GM21381 (cell line): ENCODE measurements around the gene PSAPL1.

Experiments used
- ATAC-seq: cut with Tn5 transposase; IDR thresholded peaks from one replicate; pipeline ENCODE4 v1.9.1; 2021; ENCODE audit warnings: mild to moderate bottlenecking, moderate library complexity; ENCODE audit not compliant: unreplicated experiment

PSAPL1 gene

GRCh38 chr4:7398104-7398423, 36.7 kb downstream of the PSAPL1 start:
- no peak for ATAC-seq

DNA sequence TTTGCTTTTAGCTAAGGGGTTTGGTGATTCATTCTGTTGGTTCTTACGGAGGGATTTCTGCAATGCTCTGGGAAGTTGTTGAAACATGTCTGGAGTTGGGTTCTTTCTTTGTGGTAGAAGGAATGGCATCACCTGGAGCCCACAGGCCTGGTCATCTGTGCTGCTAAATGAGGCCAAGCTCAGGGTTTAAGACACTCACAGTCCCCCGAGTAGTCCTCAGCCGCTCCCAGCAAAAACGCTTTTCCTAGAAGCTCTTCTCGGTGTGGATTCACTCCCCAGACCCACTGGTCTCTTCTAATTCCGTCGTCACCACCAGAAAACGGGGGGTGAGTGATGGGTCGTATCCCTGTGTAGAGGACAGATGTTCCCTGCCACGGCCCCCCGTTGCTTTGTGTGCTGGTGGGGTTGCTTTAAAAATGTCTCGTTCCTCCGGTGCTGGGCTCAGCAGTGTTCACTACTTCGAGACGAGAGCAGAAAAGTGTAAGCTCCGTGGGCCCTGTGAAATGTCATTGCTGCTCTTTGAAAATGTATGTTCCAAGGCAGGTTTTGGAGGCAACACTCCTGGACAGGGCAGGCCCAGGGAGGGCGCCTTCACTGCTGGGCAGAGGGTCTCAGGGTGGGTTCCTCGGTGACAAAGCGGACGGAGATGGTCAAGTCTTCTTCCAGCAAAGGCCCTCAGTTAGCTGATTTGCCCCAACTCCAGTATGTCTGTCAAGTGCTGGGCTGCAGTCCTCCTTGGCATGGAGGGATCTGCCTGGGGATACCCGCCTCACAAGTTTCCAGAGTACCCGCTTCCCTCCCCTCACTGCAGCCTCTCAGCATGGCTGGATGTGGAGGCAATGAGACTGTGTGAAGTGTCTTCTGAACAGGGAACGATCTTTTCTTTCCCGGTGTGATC, 37.3 kb downstream of the PSAPL1 start:
- ATAC-seq = no peak

GRCh38 chr4:7396186-7396910, 38.4 kb downstream of the PSAPL1 start:
- no peak for ATAC-seq

DNA sequence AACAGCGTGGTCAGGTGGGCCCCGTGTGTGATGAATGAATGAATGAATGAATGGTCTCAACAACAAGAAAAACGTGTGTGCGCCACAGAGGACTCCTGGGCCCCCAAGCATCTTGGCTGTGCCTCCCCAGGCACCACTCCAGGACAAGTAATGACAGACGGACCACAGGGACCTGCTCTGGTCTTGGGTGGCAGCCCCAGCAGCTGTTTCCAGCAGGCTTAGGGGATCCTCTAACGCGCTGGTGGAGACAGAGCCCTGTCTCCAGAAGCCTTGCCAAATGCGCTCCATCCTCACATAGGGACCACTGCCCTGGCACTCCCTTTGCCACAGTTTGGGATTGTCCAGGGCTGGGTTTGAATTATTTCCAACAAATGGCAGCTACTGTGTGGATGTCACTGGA, 39.1 kb downstream of the PSAPL1 start:
- no peak for ATAC-seq

DNA sequence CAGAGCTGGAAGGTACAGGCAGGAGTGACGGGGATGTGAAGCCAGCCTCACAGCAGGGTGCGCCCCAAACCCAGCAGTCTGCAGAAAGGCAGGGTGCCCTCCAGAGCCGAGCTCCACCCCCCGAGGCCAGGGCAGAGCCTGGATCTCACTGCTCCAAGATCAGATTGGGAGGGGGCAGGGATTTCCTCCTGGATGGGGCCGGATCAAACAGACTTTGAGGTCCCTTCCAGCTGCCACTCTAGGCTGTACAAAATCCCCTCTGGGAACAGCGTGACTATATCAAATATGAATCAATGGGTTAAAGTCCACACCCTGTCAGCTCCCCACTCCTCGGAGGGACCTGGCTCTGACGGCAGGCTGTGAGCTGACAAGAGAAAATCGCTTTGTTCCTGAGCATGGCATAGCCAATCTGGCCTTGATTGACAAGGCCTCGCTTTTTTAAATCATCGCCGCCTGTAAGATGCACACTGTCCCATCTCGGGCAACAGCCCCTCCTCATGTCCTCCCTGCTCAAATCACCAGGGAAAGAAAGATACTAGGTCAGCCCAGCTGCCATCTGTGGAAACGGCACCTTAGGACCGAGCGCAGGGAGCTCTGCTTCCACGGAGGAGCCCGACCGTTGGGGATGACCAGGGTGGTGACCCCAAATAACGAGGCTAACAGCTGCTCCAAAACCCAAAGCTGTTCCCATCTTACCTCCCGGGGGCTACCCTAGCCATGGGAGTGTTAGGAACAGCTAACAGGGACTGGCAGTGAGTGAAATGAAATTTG, 39.9 kb downstream of the PSAPL1 start:
- ATAC-seq = no peak

DNA sequence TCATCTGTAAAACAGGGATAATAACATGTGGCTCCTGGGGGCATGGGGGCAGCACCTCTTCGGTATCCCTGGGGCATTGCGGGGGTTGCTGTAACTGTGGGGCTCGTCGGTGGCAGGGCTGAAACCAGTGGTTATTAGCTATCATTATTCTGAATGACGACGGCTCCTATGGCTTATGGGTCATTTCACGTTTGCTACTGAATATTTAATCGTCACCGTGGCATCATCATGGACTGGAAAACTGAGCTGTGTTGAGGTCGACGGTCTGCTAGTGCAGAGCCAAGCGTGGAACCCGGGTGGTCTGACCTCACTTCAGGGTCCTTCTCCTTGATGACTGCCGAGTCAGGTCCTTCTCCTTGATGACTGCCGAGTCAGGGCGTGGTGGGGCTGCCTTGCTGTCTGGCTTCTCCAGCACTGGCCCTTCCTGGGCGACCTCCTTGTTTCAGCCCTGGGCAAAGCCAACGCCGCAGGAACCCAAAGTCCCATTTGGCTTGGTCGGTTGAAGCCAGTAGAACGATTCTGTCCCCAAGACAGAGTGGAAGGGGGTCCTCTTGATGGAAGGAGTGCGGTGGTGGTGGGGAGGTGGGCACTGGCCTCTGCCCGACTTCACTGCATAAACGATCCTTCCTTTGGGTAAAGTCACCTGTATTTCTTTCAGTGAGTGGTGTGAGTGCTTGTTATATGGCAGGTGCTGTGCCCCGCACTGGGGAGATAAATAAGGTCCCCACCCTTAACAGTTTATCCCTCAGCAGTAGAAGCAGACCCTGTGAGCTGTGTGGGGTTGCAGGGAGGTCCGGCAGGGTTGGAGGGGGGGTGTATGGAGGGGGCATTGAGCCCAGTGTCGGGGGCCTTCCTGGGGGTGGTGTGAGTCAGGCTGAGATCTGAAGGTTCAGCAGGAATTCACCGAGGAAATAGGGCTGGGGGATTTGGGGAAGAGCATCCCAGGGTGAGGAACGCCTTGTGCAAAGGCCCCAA, 40.8 kb downstream of the PSAPL1 start:
- no peak for ATAC-seq

GRCh38 chr4:7392438-7393421, 42.0 kb downstream of the PSAPL1 start:
- no peak for ATAC-seq

DNA sequence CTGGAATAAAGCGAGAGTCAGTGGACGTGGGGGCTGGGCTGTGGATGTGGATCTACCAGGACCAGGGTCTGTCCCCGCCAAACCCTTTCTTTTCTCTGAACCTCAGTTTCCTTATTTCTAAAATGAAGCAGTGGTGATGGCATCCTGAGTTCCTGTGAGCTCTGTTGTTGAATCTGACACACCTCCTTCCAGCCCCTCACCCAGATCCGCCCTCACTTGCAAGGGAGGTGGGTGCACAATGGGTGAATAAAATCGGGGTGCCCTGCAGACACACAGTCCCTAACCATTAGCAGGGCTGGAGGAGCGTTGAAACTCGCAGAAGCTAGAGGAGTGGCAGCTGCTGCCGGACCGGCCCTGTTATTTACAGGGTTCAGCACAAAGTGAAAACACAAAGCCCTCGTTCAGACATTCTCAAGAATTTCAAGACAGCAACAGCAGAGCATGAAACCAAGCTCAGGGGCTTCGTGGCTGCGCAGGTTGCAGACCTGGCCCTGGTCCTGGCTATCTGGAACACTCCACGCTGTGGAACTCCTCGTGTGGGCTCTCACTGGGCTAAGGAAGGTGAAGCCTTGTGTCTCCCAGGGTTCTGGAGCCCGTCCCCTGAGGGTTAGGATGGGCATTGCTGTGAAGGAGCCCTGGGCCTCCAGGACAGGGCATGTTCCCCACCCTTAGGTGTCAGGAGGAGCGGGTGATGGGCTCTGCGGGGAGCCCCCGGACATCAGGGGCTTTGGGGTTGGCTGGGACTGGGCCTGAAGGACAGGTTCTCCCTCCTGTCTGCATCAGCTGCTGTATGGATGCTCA, 42.9 kb downstream of the PSAPL1 start:
- ATAC-seq = no peak

DNA sequence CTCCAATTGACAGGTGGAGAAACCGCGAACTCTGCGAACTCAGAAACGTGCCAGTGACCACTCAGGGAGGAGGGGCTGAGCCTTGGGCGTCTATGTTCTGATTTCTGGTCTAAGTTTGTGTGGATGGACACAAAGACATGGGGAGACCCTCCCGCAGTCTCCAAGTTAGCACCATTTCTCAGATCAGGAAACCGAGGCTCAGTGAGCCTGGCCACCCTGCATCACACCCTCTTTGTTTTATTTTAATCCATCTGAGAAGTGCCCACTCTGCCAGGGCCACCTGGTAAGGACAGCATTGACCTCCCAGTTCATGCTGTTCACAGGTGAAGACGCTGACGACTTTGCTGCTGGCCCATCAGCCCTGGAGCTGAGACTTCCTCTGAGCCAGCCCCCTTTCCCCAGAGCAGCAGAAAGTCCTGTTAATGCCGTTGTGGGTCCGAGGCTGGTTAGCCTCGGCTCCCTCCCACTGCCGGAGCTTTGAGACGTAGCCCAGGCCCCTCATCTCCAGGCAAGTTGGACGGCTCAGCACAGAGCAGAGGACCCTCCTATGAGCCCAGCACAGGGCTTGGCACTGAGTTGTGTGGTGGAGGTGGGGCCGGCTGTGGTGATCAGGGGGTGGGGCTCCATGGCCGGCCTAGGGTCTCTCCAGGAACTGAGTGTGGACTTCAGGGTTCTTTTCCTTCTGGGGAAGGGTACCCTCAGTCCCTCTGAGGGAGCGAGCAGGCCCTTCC, 43.7 kb downstream of the PSAPL1 start:
- no peak for ATAC-seq

- no peak for ATAC-seq
Observed at GRCh38 chr4:7390336-7390735, 44.4 kb downstream of the PSAPL1 start.

DNA sequence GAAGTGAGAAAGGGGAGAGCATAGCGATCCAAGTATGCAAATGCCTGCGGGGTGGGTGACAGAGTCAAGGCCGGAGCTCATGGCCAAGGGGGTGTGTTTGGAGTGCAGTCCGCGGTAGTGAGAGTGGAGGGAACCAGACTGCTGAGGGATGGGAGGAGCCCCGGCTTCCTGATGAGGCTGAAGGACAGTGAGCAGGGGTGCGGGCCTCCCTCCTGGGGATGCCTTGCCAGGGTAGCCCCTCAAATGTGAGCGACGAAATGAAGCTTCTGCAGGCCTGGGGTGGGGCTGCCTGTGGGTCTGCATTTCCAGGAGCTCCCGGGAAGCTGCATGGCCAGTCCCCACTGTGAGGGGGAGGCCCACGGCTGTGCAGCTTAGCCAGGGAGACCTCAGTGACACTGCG, 45.0 kb downstream of the PSAPL1 start:
- ATAC-seq = no peak

- no peak for ATAC-seq
Observed at GRCh38 chr4:7389101-7389701, 45.5 kb downstream of the PSAPL1 start.

GRCh38 chr4:7388627-7389026, 46.1 kb downstream of the PSAPL1 start:
- ATAC-seq = no peak

- ATAC-seq = no peak
Observed at GRCh38 chr4:7387925-7388324, 46.8 kb downstream of the PSAPL1 start.

DNA sequence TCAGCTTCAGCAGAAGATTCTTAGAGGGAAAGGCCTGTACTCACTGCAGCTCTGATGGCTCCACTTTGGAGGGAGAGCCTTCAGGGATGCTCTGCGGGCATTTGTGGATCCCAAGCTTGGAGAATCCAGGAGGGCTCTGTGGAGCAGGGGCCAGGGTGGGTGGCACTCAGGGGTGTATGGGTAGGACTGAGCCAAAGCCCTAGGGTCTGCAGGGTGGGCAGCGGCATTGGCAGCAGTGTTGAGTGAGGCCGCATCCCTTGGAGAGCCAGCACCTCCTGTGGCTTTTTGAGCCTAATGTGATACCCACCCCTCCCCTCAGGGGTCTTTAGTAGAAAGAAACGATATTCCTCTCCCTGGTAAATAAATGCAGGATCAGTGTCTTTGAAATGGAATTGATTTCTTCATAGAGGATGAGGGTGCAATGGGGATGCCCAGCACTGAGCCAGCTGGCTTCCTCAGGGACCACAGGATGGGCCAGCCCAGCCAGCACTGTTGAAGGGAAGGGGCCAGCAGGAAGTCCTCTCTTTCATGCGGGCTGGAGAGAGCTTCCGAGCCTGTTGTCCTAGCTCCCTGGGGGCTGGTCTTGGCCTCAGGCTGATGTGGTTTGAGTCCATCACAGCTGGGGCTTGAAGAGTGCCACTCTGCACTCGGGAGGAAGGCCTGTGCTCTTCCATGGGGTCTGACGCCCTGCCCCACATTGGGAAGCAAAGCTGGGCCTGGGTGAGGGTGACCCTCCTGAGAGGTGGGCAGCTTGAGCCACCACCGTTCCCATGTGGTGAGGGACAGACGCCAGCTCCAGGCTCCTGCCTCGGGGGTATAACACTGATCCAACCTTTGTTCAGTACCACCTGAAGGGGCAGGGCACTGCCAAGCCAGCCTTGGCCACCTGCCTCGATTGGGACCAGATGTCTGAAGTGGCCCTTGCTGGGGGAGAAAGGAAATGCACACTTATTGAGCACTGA, 49.5 kb downstream of the PSAPL1 start:
- ATAC-seq = no peak
